GM12878 (cell line): ENCODE data around the gene TSHZ3.

Experiments
- HCFC1 ChIP-seq: fragments of 150-350 bp; IDR thresholded peaks from 2 replicates; pipeline ENCODE4 v1.6.1; 2014; ENCODE audit warnings: low read length
- NBN ChIP-seq: fragments of 450-650 bp; IDR thresholded peaks from 2 replicates; pipeline ENCODE4 v1.6.1; 2016

- TF ChIP-seq HCFC1 (no peak), NBN (no peak)
Observed at GRCh38 chr19:31312009-31312676, 37.1 kb downstream of the TSHZ3 start.
